H7 (cell line): Measurements from ENCODE around the gene TCF25. TPM values are rescaled to one million over a fixed set of nuclear protein-coding genes. Genes with fewer than 3 reads are reported as not detected.
A peak's percentile ranks its signal among the peaks of the same experiment; 100 is the strongest.

ENCODE experiments used
- DNase-seq: peaks from one replicate; pipeline ENCODE4 v3.0.0; 2012
- H3K27me3 ChIP-seq: 2 replicates; pipeline ENCODE4 v1.6.0; 2011; ENCODE audit warnings: mild to moderate bottlenecking, low read length; ENCODE audit not compliant: control insufficient read depth, insufficient read depth
- H3K36me3 ChIP-seq: replicated peaks from 2 replicates; pipeline ENCODE4 v1.5.1; 2011; ENCODE audit warnings: low read length; ENCODE audit not compliant: control insufficient read depth, insufficient read depth
- H3K4me3 ChIP-seq: 2 replicates; pipeline ENCODE4 v1.5.1; 2011; ENCODE audit warnings: low read depth, mild to moderate bottlenecking, control low read depth, low read length, moderate library complexity; ENCODE audit not compliant: insufficient read depth
- total RNA-seq: library from RNA; depleted of rRNA; stranded (reverse); fragments of >200 nt; shearing (Covaris generic); gene quantifications from 2 replicates; pipeline ENCODE4 v1.2.3, GENCODE V29; 2014

The TCF25 gene
- total RNA-seq, 1 experiment from 2014 or later = 70.5 TPM

- peaks cover 21% of the 10 kb centered on the region for H3K36me3 ChIP-seq
- H3K4me3 ChIP-seq = no peak overlapping the region
- DNase-seq = no peak
- H3K27me3 ChIP-seq = no peaks in the 10 kb centered on the region
Measured at GRCh38 chr16:89881368-89881730, 8.0 kb downstream of the TCF25 start.

GRCh38 chr16:89883346-89884040 is 10.1 kb downstream of the TCF25 start:
- DNase-seq = no peak
- H3K27me3 ChIP-seq = no peaks in the 10 kb centered on the region
- peaks cover 30% of the 10 kb centered on the region for H3K36me3 ChIP-seq
- H3K4me3 ChIP-seq = no peak overlapping the region

DNA sequence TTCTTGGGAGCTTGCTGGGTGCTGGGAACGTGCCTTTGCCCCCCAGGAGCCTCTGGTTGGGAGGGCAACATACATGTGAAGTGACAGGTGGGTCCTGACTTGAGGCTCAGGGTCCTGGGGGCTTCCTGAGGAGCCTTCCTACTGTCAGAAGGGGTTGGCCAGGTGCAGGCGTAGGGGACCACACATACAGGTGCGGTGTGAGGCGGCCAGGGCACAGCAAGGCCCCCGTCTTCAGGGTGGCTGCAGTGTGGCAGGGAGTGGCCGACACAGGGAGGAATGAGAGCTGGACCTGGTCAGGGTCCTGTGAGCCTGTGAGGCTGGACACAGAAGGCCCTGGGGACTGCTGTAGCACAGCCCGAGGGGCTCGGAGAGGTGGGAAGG is 10.6 kb downstream of the TCF25 start:
- H3K4me3 ChIP-seq = no peak overlapping the region
- no peak for DNase-seq
- H3K27me3 ChIP-seq = no peaks in the 10 kb centered on the region
- peaks cover 27% of the 10 kb centered on the region for H3K36me3 ChIP-seq

- H3K4me3 ChIP-seq = no peak overlapping the region
- H3K36me3 ChIP-seq = peaks cover 31% of the 10 kb centered on the region
- no peaks in the 10 kb centered on the region for H3K27me3 ChIP-seq
- DNase-seq = no peak
Measured at GRCh38 chr16:89887243-89887642, 13.9 kb downstream of the TCF25 start.

GRCh38 chr16:89890200-89890599 is 16.8 kb downstream of the TCF25 start:
- no peak overlapping the region for H3K4me3 ChIP-seq
- no peaks in the 10 kb centered on the region for H3K27me3 ChIP-seq
- H3K36me3 ChIP-seq = peaks cover 20% of the 10 kb centered on the region
- no peak for DNase-seq

DNA sequence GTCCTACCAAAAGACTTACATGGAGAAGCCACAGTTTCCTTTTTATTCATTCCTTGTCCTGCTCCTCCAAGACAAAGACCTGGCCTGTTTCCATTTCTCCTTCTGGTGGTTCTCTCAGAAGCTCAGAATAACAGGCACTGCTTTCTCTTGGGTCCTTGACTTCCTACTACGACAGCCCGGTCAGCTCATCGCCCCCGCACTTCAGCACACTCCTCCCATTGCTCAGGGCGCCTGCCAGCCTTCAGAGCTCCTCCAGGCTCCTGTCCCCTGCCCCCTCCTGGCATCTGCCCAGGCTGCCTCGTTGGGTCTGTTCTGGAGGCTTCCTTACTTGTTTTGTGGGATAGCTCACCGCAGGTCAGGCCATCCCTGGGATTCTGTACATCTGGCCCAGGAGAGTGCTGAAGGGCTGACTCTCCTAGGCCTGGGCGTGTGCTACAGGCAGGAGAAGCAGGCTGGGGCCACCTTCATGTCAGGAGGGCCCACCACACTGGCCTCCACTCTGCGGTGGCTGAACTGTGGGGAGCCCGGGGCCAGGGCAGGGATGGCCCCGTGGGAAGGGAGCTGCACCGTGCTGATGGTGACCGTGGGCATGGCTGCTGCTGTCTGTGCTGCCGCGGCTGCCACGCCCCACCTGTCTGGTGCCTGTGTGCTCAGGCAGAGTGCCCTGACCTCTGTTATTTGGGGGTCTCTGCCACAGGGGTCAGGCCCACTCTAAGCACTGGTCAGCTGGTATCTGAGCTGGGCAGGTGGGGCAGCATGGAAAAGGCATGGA is 17.7 kb downstream of the TCF25 start:
- no peak for DNase-seq
- Histone ChIP-seq H3K36me3 (peaks cover 18% of the 10 kb centered on the region), H3K4me3 (no peak overlapping the region), H3K27me3 (no peaks in the 10 kb centered on the region)

GRCh38 chr16:89892055-89892630 is 18.8 kb downstream of the TCF25 start:
- no peaks in the 10 kb centered on the region for H3K27me3 ChIP-seq
- peak; percentile 78 for DNase-seq
- H3K36me3 ChIP-seq = peaks cover 18% of the 10 kb centered on the region
- H3K4me3 ChIP-seq = no peak overlapping the region

DNA sequence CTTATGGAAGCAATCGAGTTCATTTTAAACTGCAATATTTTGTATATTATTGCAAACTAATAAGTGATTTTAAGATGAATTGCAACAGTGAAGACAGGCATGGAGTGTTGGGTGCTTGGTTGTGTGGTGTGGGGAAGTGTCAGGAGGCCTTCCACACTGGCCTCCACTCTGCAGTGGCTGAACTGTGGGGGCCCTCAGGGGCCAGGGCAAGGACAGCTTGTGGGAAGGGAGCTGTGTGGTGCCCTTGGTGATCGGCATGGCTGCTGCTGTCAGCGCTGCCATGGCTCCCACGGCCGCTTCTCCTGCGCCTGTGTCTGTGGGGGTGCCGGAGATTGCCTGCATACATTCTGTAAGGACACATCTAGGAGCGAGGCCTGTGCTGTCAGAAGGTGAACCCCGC is 19.2 kb downstream of the TCF25 start:
- H3K36me3 ChIP-seq = peaks cover 16% of the 10 kb centered on the region

DNA sequence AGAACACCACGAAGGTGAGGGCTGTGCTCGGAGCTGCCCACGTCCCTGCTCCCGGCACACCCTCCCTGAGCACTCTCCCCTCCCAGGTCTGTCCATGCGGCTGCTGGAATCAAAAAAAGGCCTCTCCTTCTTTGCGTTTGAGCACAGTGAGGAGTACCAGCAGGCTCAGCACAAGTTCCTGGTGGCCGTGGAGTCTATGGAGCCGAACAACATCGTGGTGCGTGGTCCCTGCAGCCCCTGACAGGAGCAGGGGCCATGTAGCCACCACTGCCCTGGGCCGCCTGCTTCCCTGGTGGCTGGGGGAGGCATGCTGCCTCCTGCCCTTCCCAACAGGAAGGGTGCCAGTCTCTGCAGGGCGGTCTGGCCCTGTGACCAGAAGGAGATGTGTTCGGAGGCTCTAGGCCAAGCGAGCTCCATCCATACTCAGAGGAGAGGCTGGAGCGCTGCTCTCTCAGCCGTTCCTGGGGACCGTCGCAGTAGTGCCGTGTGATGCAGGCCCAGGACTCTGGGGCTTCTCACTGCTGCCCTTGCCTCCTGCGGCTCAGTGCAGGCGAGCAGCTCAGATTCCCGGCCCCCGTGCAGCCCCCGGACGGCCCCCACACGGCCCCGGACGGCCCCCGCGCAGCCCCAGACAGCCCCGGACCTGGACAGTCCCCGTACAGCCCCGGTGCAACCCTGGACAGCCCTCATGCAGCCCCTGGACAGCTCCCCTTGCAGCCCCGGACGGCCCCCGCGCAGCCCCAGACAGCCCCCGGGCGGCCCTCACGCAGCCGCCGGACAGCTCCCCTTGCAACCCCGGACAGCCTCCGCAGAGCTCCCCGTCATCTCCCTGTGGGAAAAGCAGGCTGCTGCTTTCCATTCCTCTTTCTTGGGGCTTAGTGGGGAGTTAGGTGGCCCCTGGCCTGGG is 20.5 kb downstream of the TCF25 start:
- Histone ChIP-seq H3K4me3 (no peak overlapping the region), H3K27me3 (no peaks in the 10 kb centered on the region), H3K36me3 (peaks cover 19% of the 10 kb centered on the region)
- DNase-seq = peak; percentile 57

More for the DNA sequence above, 19.2 kb downstream of the TCF25 start:
- Histone ChIP-seq H3K4me3 (no peak overlapping the region), H3K27me3 (no peaks in the 10 kb centered on the region)
- DNase-seq = no peak

GRCh38 chr16:89895482-89896250 is 22.3 kb downstream of the TCF25 start:
- Histone ChIP-seq H3K4me3 (no peak overlapping the region), H3K36me3 (peaks cover 22% of the 10 kb centered on the region), H3K27me3 (no peaks in the 10 kb centered on the region)
- no peak for DNase-seq

DNA sequence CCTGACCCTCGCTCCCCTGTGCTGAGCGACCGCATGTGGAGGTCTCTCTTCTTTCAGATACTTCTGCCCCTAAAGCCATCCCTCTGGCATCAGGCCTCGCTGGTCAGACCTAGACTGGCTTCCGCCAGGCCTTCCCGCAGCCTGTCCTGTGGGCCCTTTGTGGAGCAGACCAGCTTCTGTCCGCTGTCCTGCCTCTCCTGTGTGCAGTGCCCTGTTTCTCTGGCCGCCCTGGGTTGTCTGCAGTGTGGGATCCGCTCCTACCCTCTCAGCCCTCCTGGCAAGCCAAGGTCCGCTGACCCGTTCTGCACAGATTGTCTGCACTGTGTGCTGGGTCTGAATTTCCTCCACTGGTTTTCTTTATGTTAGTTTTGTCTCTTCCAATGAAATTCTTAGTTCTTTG is 23.8 kb downstream of the TCF25 start:
- no peak for DNase-seq
- Histone ChIP-seq H3K4me3 (no peak overlapping the region), H3K27me3 (no peaks in the 10 kb centered on the region), H3K36me3 (peaks cover 20% of the 10 kb centered on the region)

- no peaks in the 10 kb centered on the region for H3K27me3 ChIP-seq
- peaks cover 17% of the 10 kb centered on the region for H3K36me3 ChIP-seq
- H3K4me3 ChIP-seq = no peak overlapping the region
- no peak for DNase-seq
Measured at GRCh38 chr16:89898201-89898967, 25.0 kb downstream of the TCF25 start.

GRCh38 chr16:89899879-89900481 is 26.6 kb downstream of the TCF25 start:
- DNase-seq = no peak
- peaks cover 17% of the 10 kb centered on the region for H3K36me3 ChIP-seq

More at GRCh38 chr16:89899879-89900481, 26.6 kb downstream of the TCF25 start:
- H3K4me3 ChIP-seq = no peak overlapping the region
- H3K27me3 ChIP-seq = no peaks in the 10 kb centered on the region
